ENCODE measurements around the gene ZNF488.

DNA sequence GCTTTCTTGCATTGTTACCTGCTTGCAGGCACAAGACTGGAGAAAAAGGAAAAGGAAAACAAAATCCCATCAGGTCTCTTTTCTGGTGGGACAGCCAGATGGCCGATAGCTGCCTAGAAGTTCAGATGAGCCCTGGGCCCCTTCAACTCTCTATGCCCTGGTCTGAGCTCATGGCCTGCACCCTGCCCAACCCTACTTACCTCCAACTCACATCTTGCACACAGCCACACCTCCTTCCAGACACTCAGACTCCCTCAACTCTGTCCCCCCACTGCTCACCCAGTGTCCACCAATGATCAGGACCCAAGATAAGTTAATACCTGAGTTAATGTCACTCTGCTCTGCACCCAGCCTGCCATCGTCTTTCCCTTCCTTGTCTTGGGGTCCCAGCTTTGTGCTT is 25.0 kb downstream of the ZNF488 start:
- TF ChIP-seq, protein P1, sequence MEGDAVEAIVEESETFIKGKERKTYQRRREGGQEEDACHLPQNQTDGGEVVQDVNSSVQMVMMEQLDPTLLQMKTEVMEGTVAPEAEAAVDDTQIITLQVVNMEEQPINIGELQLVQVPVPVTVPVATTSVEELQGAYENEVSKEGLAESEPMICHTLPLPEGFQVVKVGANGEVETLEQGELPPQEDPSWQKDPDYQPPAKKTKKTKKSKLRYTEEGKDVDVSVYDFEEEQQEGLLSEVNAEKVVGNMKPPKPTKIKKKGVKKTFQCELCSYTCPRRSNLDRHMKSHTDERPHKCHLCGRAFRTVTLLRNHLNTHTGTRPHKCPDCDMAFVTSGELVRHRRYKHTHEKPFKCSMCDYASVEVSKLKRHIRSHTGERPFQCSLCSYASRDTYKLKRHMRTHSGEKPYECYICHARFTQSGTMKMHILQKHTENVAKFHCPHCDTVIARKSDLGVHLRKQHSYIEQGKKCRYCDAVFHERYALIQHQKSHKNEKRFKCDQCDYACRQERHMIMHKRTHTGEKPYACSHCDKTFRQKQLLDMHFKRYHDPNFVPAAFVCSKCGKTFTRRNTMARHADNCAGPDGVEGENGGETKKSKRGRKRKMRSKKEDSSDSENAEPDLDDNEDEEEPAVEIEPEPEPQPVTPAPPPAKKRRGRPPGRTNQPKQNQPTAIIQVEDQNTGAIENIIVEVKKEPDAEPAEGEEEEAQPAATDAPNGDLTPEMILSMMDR (IDR thresholded peaks at IDR 0.05; ENCODE audit: low read depth, low read length, poor library complexity, severe bottlenecking): no peak
- no peak for TF ChIP-seq EZH2phosphoT487 (IDR thresholded peaks at IDR 0.05; ENCODE audit: borderline replicate concordance, low read length)
